HepG2 (cell line): Measurements from ENCODE around the gene THBS4. TPM values are rescaled to one million over a fixed set of nuclear protein-coding genes. Genes with fewer than 3 reads are reported as not detected.

Source experiments
- ARNTL ChIP-seq: sonication (generic); formaldehyde crosslinking; IDR thresholded peaks from 2 replicates; pipeline ENCODE4 v1.4.0; 2020; ENCODE audit warnings: mild to moderate bottlenecking, missing genetic modification reagents
- CREB1 ChIP-seq, 2 experiments: fragments of 450-650 bp in 1 of 2; IDR thresholded peaks; 2 replicates each; pipeline ENCODE4 v1.6.1; 2016 to 2017; ENCODE audit warnings: control low read depth in 1 of 2, mild to moderate bottlenecking in 1 of 2, missing compliant biosample characterization in 1 of 2, missing genetic modification characterization in 1 of 2
- FOXA3 ChIP-seq: IDR thresholded peaks from 2 replicates; pipeline ENCODE4 v1.6.1; 2016; ENCODE audit warnings: missing genetic modification reagents, missing compliant biosample characterization
- HHEX ChIP-seq: IDR thresholded peaks from 2 replicates; pipeline ENCODE4 v1.6.1; 2016; ENCODE audit warnings: control low read depth
- ISX ChIP-seq: sonication (generic); formaldehyde crosslinking; conservative IDR thresholded peaks from 2 replicates; pipeline ENCODE4 v1.5.0; 2020; ENCODE audit warnings: missing genetic modification reagents
- KLF11 ChIP-seq: IDR thresholded peaks from 2 replicates; pipeline ENCODE4 v1.6.1; 2016; ENCODE audit warnings: missing compliant biosample characterization
- NR2C2 ChIP-seq: sonication (generic); formaldehyde crosslinking; IDR thresholded peaks from 2 replicates; pipeline ENCODE4 v1.4.0; 2020; ENCODE audit warnings: missing genetic modification reagents, mild to moderate bottlenecking, moderate library complexity, borderline replicate concordance
- RARA ChIP-seq: IDR thresholded peaks from 2 replicates; pipeline ENCODE4 v1.6.1; 2016; ENCODE audit warnings: missing genetic modification reagents, missing compliant biosample characterization
- RNF219 ChIP-seq: sonication (generic); formaldehyde crosslinking; IDR thresholded peaks from 2 replicates; pipeline ENCODE4 v1.5.0; 2020; ENCODE audit warnings: mild to moderate bottlenecking, missing genetic modification reagents
- SALL2 ChIP-seq: sonication (generic); formaldehyde crosslinking; IDR thresholded peaks from 2 replicates; pipeline ENCODE4 v1.8.1; 2023; ENCODE audit warnings: mild to moderate bottlenecking, missing genetic modification reagents, inconsistent platforms
- SKIL ChIP-seq: sonication (generic); formaldehyde crosslinking; IDR thresholded peaks from 2 replicates; pipeline ENCODE4 v1.8.0; 2022; ENCODE audit warnings: missing genetic modification reagents, mild to moderate bottlenecking, moderate library complexity, borderline replicate concordance
- ZC3H13 ChIP-seq: sonication (generic); formaldehyde crosslinking; IDR thresholded peaks from 2 replicates; pipeline ENCODE4 v1.8.1; 2023; ENCODE audit warnings: mild to moderate bottlenecking, missing genetic modification reagents, moderate library complexity
- ZNF614 ChIP-seq: IDR thresholded peaks from 2 replicates; pipeline ENCODE4 v1.6.1; 2018; ENCODE audit warnings: missing biosample characterization, missing genetic modification reagents, inconsistent platforms, borderline replicate concordance
- ZNF691 ChIP-seq: sonication (generic); formaldehyde crosslinking; IDR thresholded peaks from 2 replicates; pipeline ENCODE4 v1.4.0; 2020; ENCODE audit warnings: missing genetic modification reagents, low read depth, mild to moderate bottlenecking, borderline replicate concordance
- ZNF781 ChIP-seq: sonication (generic); formaldehyde crosslinking; IDR thresholded peaks from 2 replicates; pipeline ENCODE4 v1.5.1; 2020; ENCODE audit warnings: borderline replicate concordance, mild to moderate bottlenecking, missing genetic modification reagents; ENCODE audit errors: not compliant biosample characterization
- polyA plus RNA-seq, 8 experiments: library from polyadenylated mRNA; depleted of rRNA in 3 of 8; stranded (reverse) in 7 of 8; unstranded in 1 of 8; fragments of >200 nt; fragmentation: Illumina TruSeq in 4 of 8; extraction: Trizol in 4 of 8; gene quantifications; 2 replicates each; pipeline versions ENCODE4 v1.2.1 to v1.2.3, GENCODE V29; 2011 to 2016; ENCODE audit warnings: low read depth in 4 of 8, missing spikeins in 1 of 8, mixed read lengths in 1 of 8; ENCODE audit not compliant: insufficient read depth in 1 of 8
- total RNA-seq, 5 experiments: library from RNA; depleted of rRNA; stranded (reverse); fragments of >200 nt; fragmentation: Illumina TruSeq; extraction: Trizol; gene quantifications; 2 replicates each; pipeline ENCODE4 v1.2.3, GENCODE V29; 2016; ENCODE audit warnings: low read depth in 1 of 5

The THBS4 gene
- total and polyA plus RNA-seq, 2 of the 13 experiments (the other 11 are each of a cell fraction or from before 2014, with no cell fraction given): 0.60 to 1.2 TPM

- TF ChIP-seq HHEX (no peak), NR2C2 (CRISPR knock-in tag) (peak; percentile 40; the same call in 1 of the 2 replicates), KLF11 (no peak), CREB1 (IDR thresholded peaks at IDR 0.05) (peak; percentile 58), CREB1 (CRISPR knock-in tag; IDR thresholded peaks at IDR 0.05) (peak; percentile 76), SKIL (no peak), ARNTL (0 out of 2 replicates have a peak, but pooled peaks have one; percentile 33), RNF219 (CRISPR knock-in tag) (no peak), SALL2 (CRISPR knock-in tag) (0 out of 2 replicates have a peak, but pooled peaks have one; percentile 15), ISX (CRISPR knock-in tag) (no peak), RARA (CRISPR knock-in tag) (peak; percentile 92), ZNF781 (CRISPR knock-in tag) (no peak), ZC3H13 (no peak), ZNF691 (CRISPR knock-in tag) (0 out of 2 replicates have a peak, but pooled peaks have one; percentile 47), FOXA3 (CRISPR knock-in tag) (peak; percentile 88), ZNF614 (CRISPR knock-in tag) (peak; percentile 81)
Measured at GRCh38 chr5:80105698-80106439, 70.7 kb downstream of the THBS4 start (continued).
